GM12872 (cell line): ENCODE results near the gene NCK2.

Experiments
- CTCF ChIP-seq: IDR thresholded peaks from 3 replicates; pipeline ENCODE4 v1.5.1; 2011; ENCODE audit warnings: low read depth, mild to moderate bottlenecking, low read length, moderate library complexity; ENCODE audit not compliant: insufficient read depth

The NCK2 gene

DNA sequence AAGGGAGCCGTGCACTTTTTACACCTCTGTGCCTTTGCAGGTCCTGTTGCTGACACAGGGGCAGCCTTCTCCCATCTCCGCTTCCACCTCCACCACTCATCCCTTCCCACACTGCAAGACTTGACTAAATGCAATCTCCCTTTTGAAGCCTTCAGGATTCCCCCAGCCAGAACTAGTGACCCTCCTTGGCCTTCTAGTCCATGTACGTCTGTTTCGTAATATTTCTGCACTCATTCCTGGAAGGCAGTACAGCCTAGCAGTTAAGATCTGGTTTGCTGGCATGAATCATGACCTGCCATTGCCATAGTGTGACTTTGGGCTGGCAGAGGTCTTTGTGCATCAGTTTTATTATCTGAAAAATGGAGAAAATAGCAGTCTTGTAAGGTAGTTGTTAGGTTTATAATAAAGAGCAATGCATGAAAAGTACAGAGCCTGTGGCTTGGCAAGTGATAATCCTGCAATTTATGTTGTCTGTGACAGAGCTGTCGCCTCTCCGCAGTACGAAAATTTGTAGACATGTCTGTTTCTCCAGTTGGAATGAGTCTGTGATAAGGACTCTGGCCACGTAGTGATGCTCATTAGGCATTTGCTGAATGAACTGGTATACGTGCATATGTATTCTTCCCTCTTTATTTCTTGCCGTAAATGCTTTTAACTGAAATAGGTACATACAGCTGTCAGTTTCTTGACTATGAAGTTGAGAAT lies 36.7 kb downstream of the NCK2 start:
- TF ChIP-seq CTCF, result no peak

DNA sequence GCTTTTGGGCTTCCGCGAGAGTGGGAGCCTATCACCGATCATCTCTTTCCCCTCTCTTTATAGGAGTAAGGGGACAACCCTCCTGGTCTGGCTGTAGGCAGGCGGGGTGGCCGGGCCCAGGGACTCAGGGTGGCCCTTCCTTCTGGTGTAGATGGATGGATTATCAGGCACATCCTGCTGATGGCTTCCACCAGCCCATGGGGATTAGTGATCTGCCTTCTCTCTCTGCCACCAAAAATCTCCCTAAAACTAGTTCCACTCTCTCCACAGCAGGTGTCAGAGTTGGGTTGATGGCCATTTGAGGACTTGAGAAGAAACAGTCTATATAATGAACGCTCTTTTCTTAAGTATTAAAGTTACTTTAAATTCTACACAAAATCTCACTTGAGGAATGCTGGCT lies 37.4 kb downstream of the NCK2 start:
- 0 out of 3 replicates have a peak, but pooled peaks have one; percentile 24 for TF ChIP-seq CTCF

GRCh38 chr2:105782646-105783045 lies 37.9 kb downstream of the NCK2 start:
- TF ChIP-seq CTCF, result no peak

GRCh38 chr2:105783151-105783738 lies 38.5 kb downstream of the NCK2 start:
- TF ChIP-seq CTCF, result no peak

DNA sequence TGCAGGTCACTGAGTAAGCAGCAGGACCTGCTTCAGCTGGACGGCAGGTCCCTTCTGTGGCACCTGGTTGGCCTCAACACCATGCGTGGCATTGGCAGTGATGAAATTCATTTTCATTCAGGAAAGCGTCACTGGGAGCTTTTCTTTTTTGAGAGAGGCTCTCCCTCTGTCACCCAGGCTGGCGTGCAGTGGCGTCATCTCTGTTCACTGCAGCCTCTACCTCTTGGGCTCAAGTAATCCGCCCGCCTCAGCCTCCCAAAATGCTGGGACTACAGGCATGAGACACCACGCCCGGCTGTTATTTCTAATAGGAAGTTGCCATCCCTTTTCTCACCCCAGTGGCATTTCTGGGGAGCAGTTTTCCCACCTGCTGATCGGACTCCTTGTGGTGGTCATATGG lies 39.3 kb downstream of the NCK2 start:
- TF ChIP-seq CTCF, result no peak

DNA sequence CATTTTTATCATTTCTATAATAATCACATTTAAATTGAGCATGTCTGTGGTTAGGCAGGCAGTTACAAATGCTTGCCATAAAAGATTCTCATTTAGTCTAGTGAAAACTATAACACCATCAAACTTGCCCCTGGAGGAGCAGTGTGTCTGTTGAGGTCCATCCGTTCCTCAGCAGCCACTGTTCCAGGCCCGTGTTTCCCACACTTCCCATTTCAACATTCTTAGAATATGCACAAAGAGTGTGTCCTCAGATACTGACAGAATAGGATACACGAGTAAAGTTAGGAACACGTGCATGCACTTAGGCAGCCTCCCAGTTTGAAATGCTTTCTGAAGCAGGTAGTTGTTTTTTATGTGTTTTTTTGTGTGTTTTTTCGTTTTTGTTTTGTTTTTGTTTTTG lies 39.9 kb downstream of the NCK2 start:
- TF ChIP-seq CTCF, result no peak

DNA sequence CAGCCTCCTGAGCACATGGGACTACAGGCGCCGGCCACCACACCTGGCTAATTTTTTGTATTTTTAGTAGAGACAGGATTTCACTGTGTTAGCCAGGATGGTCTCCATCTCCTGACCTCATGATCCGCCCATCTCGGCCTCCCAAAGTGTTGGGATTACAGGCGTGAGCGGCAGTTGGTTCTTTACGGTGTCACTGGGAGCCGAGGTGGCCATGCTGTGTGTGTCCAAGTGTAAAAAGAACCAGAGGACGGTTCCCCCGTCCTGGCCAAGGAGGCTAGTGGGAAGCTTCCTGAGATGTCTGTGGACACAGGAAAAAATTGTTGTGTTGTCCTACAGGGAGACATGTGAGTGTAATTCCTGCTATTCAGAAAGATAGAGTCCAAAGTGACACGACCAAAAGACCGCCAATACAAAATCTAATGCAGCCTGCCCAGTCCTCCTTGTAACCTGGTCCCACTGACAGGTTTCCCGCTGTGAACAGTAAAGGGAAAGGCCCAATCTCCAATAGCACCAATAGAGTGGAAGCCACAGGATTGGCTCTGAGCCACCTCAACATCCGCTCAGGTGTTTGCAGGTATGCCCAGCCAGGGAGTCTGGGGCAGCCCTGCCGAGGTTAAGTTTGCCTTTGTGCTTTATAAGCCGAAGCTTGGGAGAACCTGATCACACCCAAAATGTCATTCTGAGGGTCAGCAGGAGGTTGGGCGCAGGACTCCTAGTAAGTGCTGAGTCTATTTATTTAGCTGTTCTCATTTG lies 40.6 kb downstream of the NCK2 start:
- TF ChIP-seq CTCF, result no peak
